GM12878 (cell line): ENCODE results near the gene CGREF1. TPM values are rescaled to one million over a fixed set of nuclear protein-coding genes. Genes with fewer than 3 reads are reported as not detected.

Experiments used
- BACH1 ChIP-seq: fragments of 450-650 bp; IDR thresholded peaks from 2 replicates; pipeline ENCODE4 v1.6.1; 2017; ENCODE audit warnings: mild to moderate bottlenecking, borderline replicate concordance
- CBX3 ChIP-seq: fragments of 200-600 bp; sonication (generic); IDR thresholded peaks from 2 replicates; pipeline ENCODE4 v1.6.1; 2016; ENCODE audit warnings: low read depth, borderline replicate concordance
- CBX5 ChIP-seq: sonication (generic); IDR thresholded peaks from 2 replicates; pipeline ENCODE4 v1.6.1; 2016; ENCODE audit warnings: low read depth, moderate library complexity, mild to moderate bottlenecking, inconsistent platforms
- GABPA ChIP-seq: IDR thresholded peaks from 2 replicates; pipeline ENCODE4 v1.6.1; 2014; ENCODE audit warnings: antibody characterized with exemption, low read depth, mild to moderate bottlenecking, inconsistent platforms
- GATAD2B ChIP-seq: fragments of 450-650 bp; conservative IDR thresholded peaks from 2 replicates; pipeline ENCODE4 v1.6.1; 2017; ENCODE audit warnings: low read depth, mild to moderate bottlenecking, moderate library complexity
- HCFC1 ChIP-seq: fragments of 150-350 bp; IDR thresholded peaks from 2 replicates; pipeline ENCODE4 v1.6.1; 2014; ENCODE audit warnings: low read length
- JUND ChIP-seq: IDR thresholded peaks from 2 replicates; pipeline ENCODE4 v1.6.1; 2012; ENCODE audit warnings: low read depth, mild to moderate bottlenecking, low read length, improper control_type of control experiment, moderate library complexity
- MLLT1 ChIP-seq: fragments of 450-650 bp; IDR thresholded peaks from 2 replicates; pipeline ENCODE4 v1.6.1; 2016; ENCODE audit warnings: mild to moderate bottlenecking
- MTA3 ChIP-seq: IDR thresholded peaks from 2 replicates; pipeline ENCODE4 v1.6.1; 2012; ENCODE audit warnings: low read length, inconsistent platforms, borderline replicate concordance
- NFXL1 ChIP-seq: fragments of 450-650 bp; IDR thresholded peaks from 2 replicates; pipeline ENCODE4 v1.6.1; 2017; ENCODE audit warnings: antibody characterized with exemption, mild to moderate bottlenecking, borderline replicate concordance
- PAX8 ChIP-seq: fragments of 450-650 bp; IDR thresholded peaks from 2 replicates; pipeline ENCODE4 v1.6.1; 2017; ENCODE audit warnings: mild to moderate bottlenecking, moderate library complexity
- POU2F2 ChIP-seq: IDR thresholded peaks from 3 replicates; pipeline ENCODE4 v1.6.1; 2011; ENCODE audit warnings: low read depth, mild to moderate bottlenecking, low read length, borderline replicate concordance
- RELA ChIP-seq: fragments of 450-650 bp; IDR thresholded peaks from 2 replicates; pipeline ENCODE4 v1.8.0; 2014; ENCODE audit warnings: borderline replicate concordance; ENCODE audit not compliant: partially characterized antibody
- REST ChIP-seq: IDR thresholded peaks from 2 replicates; pipeline ENCODE4 v1.6.1; 2012; ENCODE audit warnings: mild to moderate bottlenecking, low read depth, low read length
- SP1 ChIP-seq: IDR thresholded peaks from one replicate; pipeline ENCODE4 v1.6.1; 2011; ENCODE audit warnings: low read depth, low read length
- SRF ChIP-seq, 2 experiments: IDR thresholded peaks; 2 replicates each; pipeline ENCODE4 v1.6.1; 2011; ENCODE audit warnings: low read depth in 2 of 2, low read length in 2 of 2, mild to moderate bottlenecking in 1 of 2, moderate library complexity in 1 of 2
- STAT3 ChIP-seq: IDR thresholded peaks from 2 replicates; pipeline ENCODE4 v1.6.1; 2011; ENCODE audit warnings: low read depth, low read length, improper control_type of control experiment
- TCF7 ChIP-seq: IDR thresholded peaks from 2 replicates; pipeline ENCODE4 v1.6.1; 2014; ENCODE audit warnings: antibody characterized with exemption, borderline replicate concordance
- ZNF24 ChIP-seq: fragments of 450-650 bp; IDR thresholded peaks from 2 replicates; pipeline ENCODE4 v1.6.1; 2017; ENCODE audit warnings: antibody characterized with exemption, mild to moderate bottlenecking
- ZNF622 ChIP-seq: fragments of 450-650 bp; IDR thresholded peaks from 2 replicates; pipeline ENCODE4 v1.6.1; 2017; ENCODE audit warnings: mild to moderate bottlenecking, inconsistent platforms
- polyA plus RNA-seq, 11 experiments: library from polyadenylated mRNA; depleted of rRNA in 4 of 11; unstranded in 6 of 11; stranded (reverse) in 5 of 11; fragments of >200 nt; fragmentation: Nextera tagmentation in 4 of 11; fragmentation: Illumina TruSeq in 1 of 11; extraction: Ambion mirVana in 4 of 11; extraction: Trizol in 1 of 11; gene quantifications; 1 replicate in 1 of 11; 2 replicates in 10 of 11; pipeline versions ENCODE4 v1.2.1 to v1.2.3, GENCODE V29; 2011 to 2016; ENCODE audit warnings: inconsistent platforms in 2 of 11, missing spikeins in 2 of 11, low read depth in 1 of 11
- total RNA-seq, 4 experiments: library from RNA; depleted of rRNA in 3 of 4; stranded (reverse); fragments of >200 nt in 3 of 4; fragmentation: Illumina TruSeq in 1 of 4; extraction: Trizol in 1 of 4; gene quantifications; 2 replicates each; pipeline versions ENCODE4 v1.2.1 to v1.2.3, GENCODE V29; 2013 to 2021
- TF ChIP-seq, protein P1 (sequence below): fragments of 450-650 bp; formaldehyde crosslinking; IDR thresholded peaks from 2 replicates; pipeline ENCODE4 v1.4.0; 2022; ENCODE audit warnings: mild to moderate bottlenecking, moderate library complexity

Gene CGREF1
- total and polyA plus RNA-seq, 10 of the 15 experiments (the other 5 are each of a cell fraction or from before 2014, with no cell fraction given) = 0.06 to 0.21 TPM; not detected in 8

DNA sequence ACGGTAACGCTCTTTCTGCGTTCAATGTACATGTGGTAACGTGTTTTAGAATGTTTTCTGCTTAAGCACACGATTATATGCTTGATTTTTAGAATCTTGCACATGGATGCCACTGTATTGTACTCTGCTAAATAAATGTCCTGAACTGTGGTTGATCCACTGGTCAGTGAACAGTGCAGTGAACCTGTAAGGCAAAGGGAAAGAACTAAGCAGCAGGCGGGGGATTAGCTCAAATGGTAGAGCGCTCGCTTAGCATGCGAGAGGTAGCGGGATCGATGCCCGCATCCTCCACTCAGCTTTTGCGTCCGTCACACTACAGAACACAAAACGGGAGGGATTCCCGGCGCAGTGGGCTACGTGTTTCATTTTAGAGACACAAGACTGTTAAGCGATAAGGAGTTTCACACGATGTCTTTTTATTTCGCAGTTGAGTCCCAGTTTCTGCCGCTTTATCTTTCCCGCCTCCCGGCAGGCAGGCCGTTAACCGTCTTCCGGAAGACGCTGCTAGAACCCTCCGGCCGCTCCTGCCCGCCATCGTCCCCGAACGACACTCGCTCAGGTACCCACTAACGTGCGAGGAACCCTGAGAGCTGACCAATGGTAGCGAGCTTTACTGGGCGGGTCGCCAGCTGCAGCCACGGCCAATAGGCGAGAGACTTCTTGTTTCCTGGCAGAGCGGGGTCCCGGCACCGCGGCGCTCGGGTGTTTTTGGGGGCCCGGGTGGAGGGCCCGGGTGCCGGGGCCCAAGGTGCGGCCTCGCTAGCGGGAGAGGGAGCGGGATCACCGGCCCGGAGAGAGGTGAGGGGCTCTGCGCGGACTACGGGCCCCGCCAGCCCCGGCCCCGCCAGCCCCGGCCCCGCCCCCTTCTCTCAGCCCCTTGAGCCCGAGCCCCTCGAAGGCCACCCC lies 67.7 kb downstream of the CGREF1 start, which contains the start of gene AGBL5 (continued):
- TF ChIP-seq REST (no peak), CBX3 (no peak), SP1 (peak; percentile 91), GABPA (peak; percentile 25; the same call in 1 of the 2 replicates), PAX8 (no peak), SRF (IDR thresholded peaks at IDR 0.05; ENCODE audit: low read depth in 2 of 2, low read length in 2 of 2) (0 out of 4 replicates have a peak, but pooled peaks of 1 of the 2 experiments have one; percentile 1), POU2F2 (0 out of 3 replicates have a peak, but pooled peaks have one; percentile 51), RELA (peak; percentile 19), STAT3 (no peak), NFXL1 (no peak), ZNF622 (no peak), GATAD2B (peak; percentile 45; the same call in 1 of the 2 replicates), ZNF24 (peak; percentile 99), MTA3 (peak; percentile 92; the same call in 1 of the 2 replicates), MLLT1 (peak; percentile 67), JUND (0 out of 2 replicates have a peak, but pooled peaks have one; percentile 8), TCF7 (peak; percentile 85; the same call in 1 of the 2 replicates), CBX5 (no peak), HCFC1 (no peak), BACH1 (peak; percentile 36; the same call in 1 of the 2 replicates)
- TF ChIP-seq, protein P1, sequence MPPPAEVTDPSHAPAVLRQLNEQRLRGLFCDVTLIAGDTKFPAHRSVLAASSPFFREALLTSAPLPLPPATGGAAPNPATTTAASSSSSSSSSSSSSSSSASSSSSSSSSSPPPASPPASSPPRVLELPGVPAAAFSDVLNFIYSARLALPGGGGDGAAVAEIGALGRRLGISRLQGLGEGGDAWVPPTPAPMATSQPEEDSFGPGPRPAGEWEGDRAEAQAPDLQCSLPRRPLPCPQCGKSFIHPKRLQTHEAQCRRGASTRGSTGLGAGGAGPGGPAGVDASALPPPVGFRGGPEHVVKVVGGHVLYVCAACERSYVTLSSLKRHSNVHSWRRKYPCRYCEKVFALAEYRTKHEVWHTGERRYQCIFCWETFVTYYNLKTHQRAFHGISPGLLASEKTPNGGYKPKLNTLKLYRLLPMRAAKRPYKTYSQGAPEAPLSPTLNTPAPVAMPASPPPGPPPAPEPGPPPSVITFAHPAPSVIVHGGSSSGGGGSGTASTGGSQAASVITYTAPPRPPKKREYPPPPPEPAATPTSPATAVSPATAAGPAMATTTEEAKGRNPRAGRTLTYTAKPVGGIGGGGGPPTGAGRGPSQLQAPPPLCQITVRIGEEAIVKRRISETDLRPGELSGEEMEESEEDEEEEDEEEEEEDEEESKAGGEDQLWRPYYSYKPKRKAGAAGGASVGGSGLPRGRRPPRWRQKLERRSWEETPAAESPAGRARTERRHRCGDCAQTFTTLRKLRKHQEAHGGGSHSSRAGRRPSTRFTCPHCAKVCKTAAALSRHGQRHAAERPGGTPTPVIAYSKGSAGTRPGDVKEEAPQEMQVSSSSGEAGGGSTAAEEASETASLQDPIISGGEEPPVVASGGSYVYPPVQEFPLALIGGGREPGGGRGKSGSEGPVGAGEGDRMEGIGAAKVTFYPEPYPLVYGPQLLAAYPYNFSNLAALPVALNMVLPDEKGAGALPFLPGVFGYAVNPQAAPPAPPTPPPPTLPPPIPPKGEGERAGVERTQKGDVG (CRISPR knock-in tag) = no peak
